Iris pigment epithelial cell (primary cell): Measurements from ENCODE around the gene CCL18.
"Not testable (repeated sequence)": the region's sequence is repeated elsewhere in the genome, so short reads cannot be mapped to it uniquely, and the experiment has no call there.

Experiments used
- DNase-seq: peaks from one replicate; pipeline ENCODE4 v3.0.0-alpha.2; 2011; ENCODE audit warnings: low read depth

CCL18 gene, protein sequence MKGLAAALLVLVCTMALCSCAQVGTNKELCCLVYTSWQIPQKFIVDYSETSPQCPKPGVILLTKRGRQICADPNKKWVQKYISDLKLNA

DNA sequence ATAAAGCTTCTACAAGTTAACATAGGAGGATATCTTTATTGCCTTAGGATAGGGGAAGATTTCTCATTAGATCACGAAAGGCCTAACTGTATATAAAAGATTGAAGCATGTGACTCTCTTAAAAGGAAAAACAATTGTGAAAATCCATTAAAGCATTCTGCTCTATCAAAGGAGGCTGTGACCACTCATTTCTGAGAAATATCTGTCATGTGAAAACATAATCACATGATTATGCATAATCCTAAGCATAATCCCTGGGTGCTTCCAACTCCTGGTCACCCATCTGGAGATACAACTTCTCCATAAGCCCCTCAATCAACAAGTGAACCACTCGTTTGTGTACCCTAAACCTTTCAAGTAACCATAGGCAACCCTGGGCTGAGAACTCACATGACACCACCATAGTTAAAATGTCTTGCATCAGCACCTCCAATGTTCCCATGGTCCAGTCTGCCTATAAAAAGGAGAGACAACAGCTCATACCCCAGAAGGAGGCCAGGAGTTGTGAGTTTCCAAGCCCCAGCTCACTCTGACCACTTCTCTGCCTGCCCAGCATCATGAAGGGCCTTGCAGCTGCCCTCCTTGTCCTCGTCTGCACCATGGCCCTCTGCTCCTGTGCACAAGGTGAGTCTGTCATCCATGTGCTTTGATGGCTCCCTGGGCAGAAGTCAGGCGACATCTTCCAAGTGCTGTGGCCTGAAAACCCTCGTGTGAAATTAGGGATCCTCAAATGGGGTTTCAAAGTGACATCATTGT, at the start of gene CCL18:
Gene CCL18, plus strand, starts transcription at position 487 of the 756 bp plus-strand sequence. Its CDS starts 71 bp downstream, at position 558.
- no peak for DNase-seq

DNA sequence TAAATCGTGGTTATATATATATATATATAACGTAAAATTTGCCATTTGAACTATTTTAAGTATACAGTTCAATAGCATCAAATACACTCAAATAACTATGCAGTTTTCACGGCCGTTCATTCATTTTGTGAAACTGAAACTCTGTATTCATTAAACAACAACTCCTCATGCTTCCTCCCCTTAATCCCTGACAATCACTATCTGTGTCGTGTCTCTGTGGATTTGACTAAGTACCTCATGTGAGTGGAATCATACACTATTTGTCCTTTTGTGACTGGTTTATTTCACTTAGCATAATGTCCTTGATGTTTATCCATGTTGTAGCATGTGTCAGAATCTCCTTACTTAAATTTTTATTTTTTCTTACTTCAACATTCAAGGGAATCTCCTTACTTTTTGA, 49.1 kb upstream of the CCL18 start:
- no peak for DNase-seq

DNA sequence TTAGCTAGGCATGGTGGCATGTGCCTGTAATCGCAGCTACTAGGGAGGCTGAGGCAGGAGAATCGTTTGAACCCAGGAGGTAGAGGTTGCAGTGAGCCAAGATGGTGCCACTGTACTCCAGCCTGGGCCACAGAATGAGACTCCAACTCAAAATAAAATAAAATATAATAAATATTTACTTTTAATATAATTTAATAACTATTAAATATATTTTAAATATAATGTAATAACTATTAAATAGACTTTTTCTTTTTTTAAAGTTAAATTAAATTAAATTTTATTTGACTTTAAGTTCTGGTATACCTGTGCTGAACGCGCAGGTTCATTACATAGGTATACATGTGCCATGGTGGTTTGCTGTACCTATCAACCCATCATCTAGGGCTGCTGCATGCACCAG, 48.2 kb upstream of the CCL18 start:
- not testable (repeated sequence) for DNase-seq

DNA sequence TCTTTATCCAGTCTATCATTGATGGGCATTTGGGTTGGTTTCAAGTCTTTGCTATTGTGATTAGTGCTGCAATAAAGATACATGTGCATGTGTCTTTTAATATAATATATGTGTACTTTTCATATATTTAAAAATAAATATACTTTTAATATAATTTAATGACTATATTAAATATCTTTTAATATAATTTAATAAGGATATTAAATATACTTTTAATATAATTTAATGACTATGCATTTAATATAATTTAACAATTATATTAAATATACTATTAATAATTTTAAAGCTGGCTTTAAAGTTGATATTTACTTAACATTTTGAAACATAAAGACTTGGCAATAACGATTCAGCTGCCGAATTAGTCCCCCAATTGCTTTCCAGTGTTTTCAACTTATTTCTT, 47.5 kb upstream of the CCL18 start:
- no peak for DNase-seq

DNA sequence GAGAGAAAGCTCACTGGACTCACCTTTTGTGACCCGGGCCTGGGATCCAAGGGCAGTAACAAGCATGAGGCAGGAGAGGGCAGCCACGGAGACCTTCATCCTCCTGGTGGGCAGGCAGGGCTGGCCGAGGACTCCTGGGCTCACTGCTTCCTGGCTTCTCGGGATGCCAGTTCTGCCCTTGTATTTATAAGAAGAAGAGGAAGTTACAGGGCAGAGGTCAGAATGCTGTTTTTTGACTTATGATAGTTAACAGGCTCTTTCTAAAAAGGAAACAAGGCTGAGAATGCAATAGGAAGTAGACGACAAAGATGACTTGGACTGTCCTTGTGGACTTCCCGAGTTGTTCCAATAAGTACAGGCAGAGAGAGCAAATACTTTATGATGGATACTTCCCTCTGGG, 46.3 kb upstream of the CCL18 start, which contains the start of gene CCL23:
Gene CCL23, minus strand, starts transcription at position 174 of the 400 bp plus-strand sequence. Its CDS starts 75 bp downstream, at position 99.
- no peak for DNase-seq

DNA sequence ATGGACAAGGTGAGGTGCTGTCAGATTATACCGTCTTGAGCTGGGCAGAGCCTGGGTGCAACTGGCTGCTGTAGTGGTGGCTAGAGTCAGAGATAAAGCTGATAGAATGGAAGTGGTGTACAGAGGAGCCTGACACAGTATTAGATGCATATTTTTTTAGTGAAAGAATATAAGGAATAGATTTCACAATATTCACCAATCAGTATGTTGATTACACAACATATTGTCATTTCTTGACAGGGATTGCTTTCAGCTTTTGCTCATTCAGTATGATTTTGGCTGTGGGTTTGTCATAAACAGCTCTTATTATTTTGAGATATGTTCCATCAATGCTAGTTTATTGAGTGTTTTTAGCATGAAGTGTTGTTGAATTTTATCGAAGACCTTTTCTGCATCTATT, 44.6 kb upstream of the CCL18 start:
- no peak for DNase-seq

DNA sequence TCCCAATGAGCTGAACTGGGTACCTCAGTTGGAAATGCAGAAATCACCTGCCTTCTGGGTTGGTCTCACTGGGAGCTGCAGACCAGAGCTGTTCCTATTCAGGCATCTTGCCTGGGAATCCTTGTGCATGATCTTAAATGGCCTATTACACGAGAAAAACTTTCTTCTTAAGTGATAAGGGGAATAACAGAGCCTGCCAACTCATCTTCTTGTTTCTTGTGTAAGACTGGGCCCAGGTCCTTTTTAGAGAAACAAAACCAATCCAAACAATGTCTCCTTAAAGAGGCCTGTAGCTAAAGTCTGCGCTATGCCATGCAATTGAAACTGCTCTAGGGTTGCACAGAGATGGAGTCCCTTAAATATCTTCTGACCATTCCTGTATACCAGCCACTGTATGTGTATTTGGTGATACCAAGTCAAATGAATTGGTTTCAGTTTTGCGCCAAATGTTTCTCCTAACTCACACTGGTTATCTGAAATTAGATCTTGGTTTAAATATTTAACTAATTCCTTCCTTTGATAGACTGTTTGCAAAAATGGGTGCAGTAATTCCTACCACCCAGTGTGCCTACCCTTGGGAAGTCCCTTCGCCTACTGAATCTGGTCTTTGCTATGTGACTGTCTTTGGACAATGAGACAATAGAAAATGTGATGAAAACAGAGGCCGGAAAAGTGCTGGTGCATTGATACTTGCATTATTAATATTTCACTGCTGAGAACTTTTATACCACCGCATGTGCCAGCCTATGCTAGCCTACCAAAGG, 39.8 kb upstream of the CCL18 start:
- no peak for DNase-seq

DNA sequence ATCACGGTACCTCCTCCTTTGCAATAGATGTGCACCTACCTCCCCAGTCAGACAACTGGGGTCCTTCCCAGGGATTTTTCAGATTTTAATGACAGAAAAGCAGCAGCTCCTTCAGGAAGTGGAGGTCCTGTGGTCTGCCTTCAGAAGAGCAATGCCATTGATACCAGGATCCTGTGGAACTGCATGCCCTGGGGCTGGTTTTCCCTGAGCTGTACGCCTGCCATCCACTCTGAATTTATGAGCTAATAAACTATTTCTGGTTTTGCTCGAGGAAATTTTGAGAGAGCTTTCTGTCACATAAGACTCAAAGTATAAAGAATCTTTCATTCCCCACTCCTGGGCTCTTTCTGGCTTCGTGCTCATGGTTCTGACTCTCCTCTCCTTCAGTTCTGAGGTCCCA, 36.3 kb upstream of the CCL18 start:
- no peak for DNase-seq

DNA sequence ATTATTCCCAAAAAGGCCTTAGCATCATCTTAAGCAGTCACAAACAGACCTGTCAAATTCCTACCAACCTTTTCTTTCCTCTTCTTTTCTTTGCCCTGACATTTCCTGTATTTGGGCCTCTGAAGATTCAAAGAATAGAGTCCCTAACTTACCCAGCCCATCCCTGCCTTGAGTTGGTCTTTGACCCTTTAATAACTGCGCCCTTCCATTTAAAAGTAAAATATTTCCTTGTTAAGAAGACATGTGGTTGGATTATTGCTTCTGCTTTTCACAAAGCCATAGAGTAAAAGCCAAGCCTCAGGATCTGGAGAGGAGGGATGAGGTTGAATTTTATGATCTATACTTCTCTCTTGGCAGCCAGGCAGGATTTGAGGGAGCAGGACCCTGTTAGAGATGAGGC, 33.1 kb upstream of the CCL18 start:
- DNase-seq: no peak

DNA sequence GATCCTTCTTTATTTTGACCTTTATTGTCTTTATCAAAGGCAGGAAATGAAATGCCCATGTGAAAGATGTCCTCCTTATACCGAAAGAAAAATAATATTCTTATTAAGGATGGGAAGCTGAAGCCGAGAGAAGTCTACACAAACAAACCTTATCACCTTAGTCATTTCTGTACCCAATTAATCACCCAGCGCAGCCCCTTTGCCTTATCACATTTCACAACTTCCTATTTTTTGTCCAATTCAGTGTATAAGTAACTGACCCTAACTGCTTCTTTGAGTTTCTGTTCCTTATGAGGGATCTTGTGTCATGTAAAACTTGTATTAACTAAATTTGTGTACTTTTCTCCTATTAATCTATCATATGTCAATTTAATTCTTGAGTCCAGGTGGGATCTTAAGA, 29.9 kb upstream of the CCL18 start:
- no peak for DNase-seq

DNA sequence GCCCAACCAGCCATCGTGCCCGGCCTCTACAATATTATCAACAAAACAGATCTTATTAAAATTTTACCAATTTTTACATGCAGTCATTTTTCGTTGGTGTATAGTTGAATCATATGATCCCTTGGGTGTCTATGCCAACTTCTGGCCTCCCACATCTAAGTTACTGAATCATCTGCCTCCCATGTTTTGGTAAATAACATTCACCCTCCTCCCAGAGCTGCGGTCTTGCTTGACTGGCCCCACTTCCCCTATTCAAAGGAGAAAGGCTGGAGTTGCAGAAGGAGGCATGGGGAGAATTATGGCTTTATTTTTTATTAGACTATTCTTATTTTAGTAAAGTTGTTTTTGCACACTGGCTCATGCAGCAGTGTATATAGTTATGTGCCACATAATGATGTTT, 27.8 kb upstream of the CCL18 start:
- DNase-seq: no peak

DNA sequence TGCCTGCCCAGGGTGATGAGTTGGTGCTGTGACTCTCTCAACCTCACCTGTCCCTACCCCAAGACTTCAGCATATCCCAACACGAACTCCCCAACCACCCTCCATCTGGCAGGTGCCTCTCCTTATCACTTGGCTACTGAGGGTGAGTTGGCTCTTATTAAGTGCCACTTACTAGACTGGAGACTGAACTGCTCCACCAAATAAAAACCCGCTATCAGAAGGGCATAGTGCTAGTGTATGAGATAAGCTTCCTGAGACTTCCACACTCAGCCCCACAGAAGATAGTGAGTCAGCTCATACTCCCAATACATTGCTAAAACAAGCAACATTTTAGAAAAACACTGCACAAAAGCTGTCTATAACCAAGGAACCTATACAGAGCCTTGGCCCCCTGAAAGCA, 16.0 kb upstream of the CCL18 start:
- no peak for DNase-seq

DNA sequence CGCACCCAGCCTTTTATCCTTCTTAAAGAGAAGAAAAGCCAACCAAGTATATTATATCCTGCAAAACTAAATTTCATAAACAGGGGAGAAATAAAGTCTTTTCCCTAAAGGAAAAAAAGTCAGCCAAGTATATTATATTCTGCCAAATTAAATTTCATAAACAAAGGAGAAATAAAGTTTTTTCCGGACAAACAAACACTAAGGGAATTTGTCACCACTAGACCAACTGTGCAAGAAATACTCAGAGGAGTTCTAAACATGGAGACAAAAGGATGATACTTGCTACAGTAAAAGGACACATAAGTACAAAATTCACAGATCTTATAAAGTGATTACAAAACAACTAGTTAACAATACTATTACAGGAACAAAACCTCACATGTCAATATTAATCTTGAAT, 14.4 kb upstream of the CCL18 start:
- DNase-seq: no peak

DNA sequence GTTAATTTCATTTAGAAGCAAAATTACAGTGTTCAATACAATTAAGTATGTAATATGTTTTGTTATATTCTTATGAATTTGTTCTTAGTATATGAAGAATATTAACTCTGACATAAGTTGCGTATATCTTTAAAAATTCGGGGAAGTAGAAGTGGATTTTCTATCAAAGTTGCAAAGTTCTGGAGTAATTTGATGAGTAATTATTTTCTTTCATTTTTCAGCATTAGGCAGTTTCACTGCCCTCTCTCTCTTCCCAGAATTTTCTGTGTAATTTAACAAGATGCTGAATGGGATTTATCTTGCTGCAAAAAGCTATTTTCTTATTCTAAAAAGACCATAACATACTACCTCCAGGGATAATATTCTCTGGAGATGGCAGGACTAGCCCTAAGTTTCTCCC, 8.9 kb upstream of the CCL18 start:
- no peak for DNase-seq

DNA sequence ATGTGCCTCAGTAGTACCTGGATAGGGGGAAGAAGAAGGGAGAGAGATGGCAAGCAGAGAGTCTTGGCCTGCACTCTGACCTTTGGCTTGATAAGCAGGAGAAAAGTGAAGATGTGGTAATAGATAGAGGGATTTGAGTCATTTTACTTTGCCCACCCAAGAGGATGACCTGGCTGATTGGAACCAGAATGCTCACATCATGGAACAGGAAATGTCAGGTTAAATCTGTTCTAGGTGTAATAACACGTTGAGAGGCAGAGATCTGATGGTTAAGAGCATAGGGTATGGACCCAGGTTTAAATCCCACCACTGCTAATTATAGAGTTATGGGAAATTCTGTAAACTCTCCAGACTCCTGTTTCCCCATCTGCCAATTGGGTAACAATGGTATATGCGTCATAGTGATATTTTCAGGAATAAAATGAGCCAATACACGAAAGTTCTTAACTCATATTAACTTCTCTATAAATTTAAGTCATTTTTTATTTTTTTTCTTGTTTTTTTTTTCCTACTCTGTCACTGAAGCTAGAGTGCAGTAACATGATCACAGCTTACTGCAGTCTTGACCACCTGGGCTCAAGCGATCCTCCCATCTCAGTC, 8.1 kb upstream of the CCL18 start:
- DNase-seq: no peak

DNA sequence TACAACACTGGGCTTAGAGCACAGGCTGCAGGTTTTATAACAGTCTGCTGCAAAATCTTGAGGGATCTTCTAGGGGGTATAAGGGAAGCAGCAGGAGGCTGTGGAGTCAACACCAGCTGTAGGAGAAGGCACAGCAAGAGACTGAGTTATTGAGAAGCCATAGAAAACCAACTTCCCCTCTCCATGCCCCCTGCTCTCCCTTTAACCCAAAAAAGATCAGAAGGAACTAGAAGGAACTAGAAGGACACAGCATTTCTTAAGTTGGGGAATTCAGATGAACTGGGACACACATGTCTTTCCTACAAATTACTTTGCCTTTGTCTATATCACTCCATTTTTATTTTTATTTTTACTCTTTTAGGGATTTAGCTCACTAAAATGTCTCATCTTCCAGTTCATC, 6.2 kb upstream of the CCL18 start:
- DNase-seq: no peak

DNA sequence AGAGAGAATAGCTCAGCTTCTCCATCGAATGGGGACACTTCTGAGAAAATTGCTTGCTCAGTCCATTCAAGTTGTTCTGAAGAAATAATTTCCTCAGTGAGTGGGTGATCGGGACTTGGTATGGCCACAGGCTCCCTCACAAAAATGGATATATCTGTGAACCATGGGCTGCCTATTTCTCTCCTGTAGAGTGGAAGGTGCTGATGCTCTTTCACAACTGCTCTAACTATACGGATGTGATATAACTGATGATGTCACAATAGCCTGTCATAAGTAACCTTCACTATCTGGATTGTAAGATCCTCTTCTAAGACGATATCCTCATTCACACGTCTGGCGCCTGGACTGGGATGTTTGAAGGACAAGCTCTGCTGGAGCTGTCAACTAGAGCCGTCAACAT, 4.7 kb upstream of the CCL18 start:
- DNase-seq: no peak

DNA sequence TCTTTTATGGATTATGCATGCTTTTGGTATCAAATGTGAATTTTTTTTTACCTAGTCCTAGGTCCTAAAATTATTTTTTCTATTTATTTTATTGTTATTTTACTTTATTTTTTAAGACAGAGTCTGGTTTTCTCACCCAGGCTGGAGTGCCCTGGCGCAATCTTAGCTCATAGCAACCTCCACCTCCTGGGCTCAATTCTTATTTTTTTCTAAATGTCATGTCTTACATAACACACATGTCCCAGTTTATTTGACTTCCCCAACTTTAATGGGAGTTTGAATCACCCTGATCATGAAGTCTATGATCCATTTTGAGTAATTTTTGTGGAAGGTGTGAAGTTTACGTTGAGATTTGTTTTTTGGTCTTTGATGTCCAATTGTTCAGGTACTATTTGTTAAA, 3.3 kb upstream of the CCL18 start:
- no peak for DNase-seq

DNA sequence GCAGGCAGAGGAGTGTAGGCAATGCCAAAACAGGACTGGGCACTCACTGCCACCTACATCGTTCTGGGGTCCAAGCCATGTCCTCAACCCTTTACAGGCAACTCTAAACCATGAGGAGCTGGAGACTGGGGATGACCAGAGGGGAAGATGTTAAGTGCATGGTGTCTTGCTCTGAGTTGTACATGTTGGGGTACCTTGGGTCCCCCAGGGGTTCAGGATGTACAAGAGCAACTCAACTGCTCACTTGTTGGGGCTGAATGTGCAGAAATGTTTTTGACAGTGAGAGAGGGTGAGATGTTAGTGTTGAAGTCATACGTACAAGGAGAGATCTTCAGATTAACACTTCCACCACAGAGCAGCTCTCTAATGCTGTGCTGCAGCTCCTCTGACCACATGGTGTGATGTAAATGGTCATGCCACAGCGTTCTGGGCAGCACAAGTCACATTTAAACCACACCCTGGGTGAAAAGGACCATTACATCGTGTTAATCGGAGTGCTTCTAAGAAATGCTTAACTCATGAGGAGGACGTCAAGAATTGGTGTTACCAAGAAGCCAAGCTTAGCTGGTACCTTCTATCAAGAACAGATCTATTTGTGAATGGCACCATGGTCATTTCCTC, 2.4 kb downstream of the CCL18 start:
- no peak for DNase-seq

DNA sequence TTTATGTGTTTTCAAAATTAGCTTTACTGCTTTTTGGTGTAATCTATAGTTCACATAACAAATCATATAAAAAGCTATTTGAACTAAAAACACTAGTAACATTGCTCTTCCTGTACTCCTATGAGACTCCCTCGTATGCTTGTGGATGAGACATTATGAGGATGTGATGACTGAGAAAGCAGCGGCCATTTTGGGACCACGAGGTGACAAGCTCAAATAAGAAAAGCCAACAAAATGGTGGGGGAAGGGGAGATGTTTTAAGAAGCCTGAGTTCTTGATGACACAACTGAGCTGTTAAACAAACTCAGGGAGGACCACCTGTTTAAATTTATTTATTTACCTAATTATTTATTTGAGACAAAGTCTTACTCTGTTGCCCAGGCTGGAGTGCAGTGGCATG, 4.5 kb downstream of the CCL18 start:
- DNase-seq: no peak

DNA sequence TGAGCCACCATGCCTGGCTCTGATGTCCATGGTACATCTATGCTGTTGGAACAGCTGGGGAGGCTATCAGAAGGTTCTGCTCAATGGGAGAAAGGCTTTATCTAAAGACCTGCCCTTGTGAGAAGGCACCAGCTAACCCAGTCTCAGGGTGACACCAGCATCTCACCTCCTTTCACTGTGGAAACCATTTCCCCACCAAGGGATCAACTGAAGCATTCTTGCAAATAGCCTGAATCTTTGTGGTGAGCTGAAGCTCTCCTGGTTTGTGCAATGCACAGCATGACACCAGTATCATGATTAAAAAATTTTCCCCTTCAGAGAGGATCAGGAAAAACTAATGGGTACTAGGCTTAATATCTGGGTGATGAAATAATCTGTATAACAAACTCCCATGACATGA, 5.1 kb downstream of the CCL18 start:
- peak; percentile 40 for DNase-seq

DNA sequence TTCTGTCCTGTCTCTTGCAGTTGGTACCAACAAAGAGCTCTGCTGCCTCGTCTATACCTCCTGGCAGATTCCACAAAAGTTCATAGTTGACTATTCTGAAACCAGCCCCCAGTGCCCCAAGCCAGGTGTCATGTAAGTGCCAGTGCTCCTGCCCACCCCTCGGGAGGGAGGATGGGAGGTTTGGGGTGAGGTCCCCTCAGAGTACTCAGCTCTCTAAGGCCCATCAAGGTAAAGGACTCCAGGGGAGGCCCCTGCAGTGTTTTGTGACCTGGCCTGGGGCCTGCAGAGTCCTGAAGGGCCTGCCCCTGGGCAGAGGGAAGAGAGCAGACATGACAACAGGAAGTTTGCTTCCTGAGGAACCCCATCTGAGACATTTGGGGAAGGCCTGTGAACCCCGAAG, 6.4 kb downstream of the CCL18 start:
- no peak for DNase-seq

DNA sequence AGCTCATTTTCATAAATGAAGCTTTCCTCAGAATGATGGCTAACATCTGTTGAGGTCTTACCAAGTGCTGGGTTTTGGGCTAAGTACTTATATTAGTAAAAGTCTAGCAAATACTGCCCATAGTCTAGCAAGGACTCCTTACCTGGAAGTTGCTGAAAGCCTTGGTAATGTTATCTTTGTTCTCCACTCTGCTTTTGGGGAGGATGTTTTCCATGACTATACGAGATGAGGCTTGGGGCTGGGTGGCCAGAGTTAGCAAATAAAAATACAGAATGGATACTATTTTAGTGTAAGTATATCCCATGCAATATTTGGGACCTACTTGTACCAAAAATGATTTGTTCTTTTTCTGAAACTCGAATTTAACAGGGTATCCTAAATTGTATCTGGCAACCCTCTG, 7.7 kb downstream of the CCL18 start:
- no peak for DNase-seq
